A549 (cell line): ENCODE data around the gene CCDC134.

Experiments used
- KDM1A ChIP-seq: fragments of 200-600 bp; sonication (generic); IDR thresholded peaks from 2 replicates; pipeline ENCODE4 v1.6.1; 2016; ENCODE audit warnings: low read depth, mild to moderate bottlenecking
- POLR2A ChIP-seq: IDR thresholded peaks from 2 replicates; pipeline ENCODE4 v1.6.1; 2012; ENCODE audit warnings: mild to moderate bottlenecking, low read length
- RAD21 ChIP-seq, 2 experiments: fragments of >200 bp in 1 of 2; sonication (Bioruptor Twin) in 1 of 2; formaldehyde crosslinking in 1 of 2; IDR thresholded peaks in 1 of 2; conservative IDR thresholded peaks in 1 of 2; 2 replicates in 1 of 2; 3 replicates in 1 of 2; pipeline ENCODE4 v1.6.1; 2012 to 2018; ENCODE audit warnings: inconsistent platforms in 1 of 2
- USF2 ChIP-seq: fragments of 450-650 bp; IDR thresholded peaks from 2 replicates; pipeline ENCODE4 v1.6.1; 2014; ENCODE audit warnings: antibody characterized with exemption
- TF ChIP-seq, protein P1 (sequence below): fragments of >200 bp; sonication (Bioruptor Twin); formaldehyde crosslinking; IDR thresholded peaks from 3 replicates; pipeline ENCODE4 v1.5.1; 2016

DNA sequence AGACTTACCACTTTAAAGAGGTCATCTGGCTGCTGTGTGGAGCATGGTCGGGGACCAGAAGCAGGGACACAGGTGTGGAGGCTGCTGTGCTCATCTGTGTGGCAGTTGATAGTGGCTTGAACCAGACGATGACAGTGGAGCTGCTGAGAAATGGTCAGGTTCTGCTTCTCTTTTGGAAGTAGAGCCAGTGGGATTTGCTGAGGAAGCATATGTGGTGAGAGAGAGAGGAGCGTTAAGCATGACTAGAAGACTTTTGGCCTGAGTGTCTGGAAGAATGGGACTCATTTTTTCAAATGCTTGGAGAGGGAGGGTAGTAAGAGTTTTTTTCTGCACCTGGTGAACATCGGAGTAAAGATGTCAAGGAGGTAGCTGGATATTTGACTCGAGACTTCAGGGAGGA, 20.0 kb downstream of the CCDC134 start:
- TF ChIP-seq USF2 (no peak), POLR2A (no peak), KDM1A (no peak), RAD21 (conservative IDR thresholded peaks at IDR 0.05 in 1 of 2, IDR thresholded peaks at IDR 0.05 in 1 of 2) (no peak)
- TF ChIP-seq, protein P1, sequence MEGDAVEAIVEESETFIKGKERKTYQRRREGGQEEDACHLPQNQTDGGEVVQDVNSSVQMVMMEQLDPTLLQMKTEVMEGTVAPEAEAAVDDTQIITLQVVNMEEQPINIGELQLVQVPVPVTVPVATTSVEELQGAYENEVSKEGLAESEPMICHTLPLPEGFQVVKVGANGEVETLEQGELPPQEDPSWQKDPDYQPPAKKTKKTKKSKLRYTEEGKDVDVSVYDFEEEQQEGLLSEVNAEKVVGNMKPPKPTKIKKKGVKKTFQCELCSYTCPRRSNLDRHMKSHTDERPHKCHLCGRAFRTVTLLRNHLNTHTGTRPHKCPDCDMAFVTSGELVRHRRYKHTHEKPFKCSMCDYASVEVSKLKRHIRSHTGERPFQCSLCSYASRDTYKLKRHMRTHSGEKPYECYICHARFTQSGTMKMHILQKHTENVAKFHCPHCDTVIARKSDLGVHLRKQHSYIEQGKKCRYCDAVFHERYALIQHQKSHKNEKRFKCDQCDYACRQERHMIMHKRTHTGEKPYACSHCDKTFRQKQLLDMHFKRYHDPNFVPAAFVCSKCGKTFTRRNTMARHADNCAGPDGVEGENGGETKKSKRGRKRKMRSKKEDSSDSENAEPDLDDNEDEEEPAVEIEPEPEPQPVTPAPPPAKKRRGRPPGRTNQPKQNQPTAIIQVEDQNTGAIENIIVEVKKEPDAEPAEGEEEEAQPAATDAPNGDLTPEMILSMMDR, result no peak
